CD14-positive monocyte (primary cell): ENCODE results near the gene PRODH2. TPM values are rescaled to one million over a fixed set of nuclear protein-coding genes. Genes with fewer than 3 reads are reported as not detected.
"Not testable (repeated sequence)": the region's sequence is repeated elsewhere in the genome, so short reads cannot be mapped to it uniquely, and the experiment has no call there.

Experiments
- DNase-seq, 3 donors: peaks; one replicate each; pipeline ENCODE4 v3.0.0-alpha.2; 2011 to 2022
- H2AFZ ChIP-seq: 2 replicates; pipeline ENCODE4 v1.6.0; 2012; ENCODE audit warnings: mild to moderate bottlenecking, low read depth, low read length, inconsistent platforms; ENCODE audit not compliant: insufficient read depth, poor library complexity, severe bottlenecking
- H3K27ac ChIP-seq, 2 donors: 1 replicate in 1 of 2; 2 replicates in 1 of 2; pipeline ENCODE4 v1.5.1; 2012 to 2013; ENCODE audit warnings: low read length in 2 of 2, control low read depth in 1 of 2, inconsistent platforms in 1 of 2, low read depth in 1 of 2, mild to moderate bottlenecking in 1 of 2
- H3K27me3 ChIP-seq, 2 donors: one replicate each; pipeline versions ENCODE4 v1.6.0 to v1.6.1; 2011 to 2013; ENCODE audit warnings: low read length in 2 of 2; ENCODE audit not compliant: control insufficient read depth in 2 of 2, insufficient read depth in 2 of 2
- H3K36me3 ChIP-seq, 2 donors: replicated peaks in 1 of 2; 1 replicate in 1 of 2; 2 replicates in 1 of 2; pipeline versions ENCODE4 v1.5.1 to v1.6.1; 2012 to 2013; ENCODE audit warnings: low read length in 2 of 2, control low read depth in 1 of 2, inconsistent platforms in 1 of 2, mild to moderate bottlenecking in 1 of 2; ENCODE audit not compliant: insufficient read depth in 2 of 2, control insufficient read depth in 1 of 2
- H3K4me1 ChIP-seq, 2 donors: 1 replicate in 1 of 2; 2 replicates in 1 of 2; pipeline versions ENCODE4 v1.5.1 to v1.6.1; 2012 to 2013; ENCODE audit warnings: low read length in 2 of 2, control low read depth in 1 of 2, inconsistent platforms in 1 of 2, mild to moderate bottlenecking in 1 of 2, moderate library complexity in 1 of 2; ENCODE audit not compliant: insufficient read depth in 2 of 2, control insufficient read depth in 1 of 2
- H3K4me2 ChIP-seq: replicated peaks from 2 replicates; pipeline ENCODE3; 2012; ENCODE audit warnings: low read length, moderate library complexity, mild to moderate bottlenecking; ENCODE audit not compliant: poor library complexity, severe bottlenecking; ENCODE audit errors: extremely low read depth
- H3K4me3 ChIP-seq, 3 experiments: fragments of 200-600 bp in 1 of 3; sonication (generic) in 1 of 3; replicated peaks in 1 of 3; 1 replicate in 2 of 3; 2 replicates in 1 of 3; pipeline ENCODE4 v1.5.1; 2011 to 2013; ENCODE audit warnings: low read length in 3 of 3, mild to moderate bottlenecking in 3 of 3, control low read depth in 2 of 3, low read depth in 2 of 3, inconsistent platforms in 1 of 3, moderate library complexity in 1 of 3
- H3K79me2 ChIP-seq: 2 replicates; pipeline ENCODE4 v1.6.0; 2012; ENCODE audit warnings: mild to moderate bottlenecking, control low read depth, inconsistent platforms, low read length, moderate library complexity; ENCODE audit not compliant: insufficient read depth
- H3K9ac ChIP-seq: 2 replicates; pipeline ENCODE4 v1.6.0; 2017; ENCODE audit warnings: low read length, mild to moderate bottlenecking; ENCODE audit not compliant: insufficient read depth, poor library complexity, severe bottlenecking
- H3K9me3 ChIP-seq, 2 donors: replicated peaks in 1 of 2; 1 replicate in 1 of 2; 2 replicates in 1 of 2; pipeline versions ENCODE4 v1.5.1 to v1.6.1; 2012 to 2013; ENCODE audit warnings: low read length in 2 of 2, control low read depth in 1 of 2; ENCODE audit not compliant: control insufficient read depth in 1 of 2, insufficient read depth in 1 of 2
- H4K20me1 ChIP-seq: 2 replicates; pipeline ENCODE4 v1.6.0; 2012; ENCODE audit warnings: mild to moderate bottlenecking, low read length, control low read depth, moderate library complexity; ENCODE audit not compliant: insufficient read depth
- H3K27ac Mint-ChIP-seq, 7 donors: one replicate each; pipeline ENCODE4 v1.8.0; 2020; ENCODE audit warnings: mild to moderate bottlenecking in 7 of 7, mixed read lengths in 7 of 7, moderate library complexity in 6 of 7, inconsistent platforms in 2 of 7
- H3K27me3 Mint-ChIP-seq, 3 donors: one replicate each; pipeline ENCODE4 v1.8.0; 2021 to 2022; ENCODE audit warnings: low read depth in 3 of 3, mild to moderate bottlenecking in 3 of 3, mixed read lengths in 3 of 3, moderate library complexity in 3 of 3, inconsistent platforms in 1 of 3
- H3K36me3 Mint-ChIP-seq, 2 donors: one replicate each; pipeline ENCODE4 v1.8.0; 2020; ENCODE audit warnings: mixed read lengths in 2 of 2, inconsistent platforms in 1 of 2, mild to moderate bottlenecking in 1 of 2
- H3K4me1 Mint-ChIP-seq: one replicate; pipeline ENCODE4 v1.8.0; 2020; ENCODE audit warnings: mild to moderate bottlenecking, mixed read lengths
- H3K4me3 Mint-ChIP-seq, 2 donors: one replicate each; pipeline ENCODE4 v1.8.0; 2020; ENCODE audit warnings: mild to moderate bottlenecking in 2 of 2, mixed read lengths in 2 of 2, moderate library complexity in 1 of 2
- H3K9me3 Mint-ChIP-seq, 7 donors: one replicate each; pipeline ENCODE4 v1.8.0; 2020 to 2022; ENCODE audit warnings: mixed read lengths in 7 of 7, mild to moderate bottlenecking in 6 of 7, moderate library complexity in 6 of 7, inconsistent platforms in 2 of 7
- WGBS: methylation state at CpG from one replicate; pipeline ENCODE4 v1.1.5; 2013; ENCODE audit warnings: missing lambda C conversion rate; ENCODE audit not compliant: insufficient coverage; 5-methylcytosine and 5-hydroxymethylcytosine counted together
- intact Hi-C, 2 donors: fragments of 100-400 bp; cut with micrococcal nuclease; formaldehyde crosslinking; loops; one replicate each; pipeline versions ENCODE4 v1.15.0 to v1.15.1; 2023
- polyA plus RNA-seq, 3 donors: library from polyadenylated mRNA; depleted of rRNA in 1 of 3; unstranded in 2 of 3; stranded (reverse) in 1 of 3; fragments of 300-500 nt in 2 of 3; fragments of >200 nt in 1 of 3; fragmentation: Illumina TruSeq in 2 of 3; gene quantifications; 1 replicate in 2 of 3; 2 replicates in 1 of 3; pipeline ENCODE4 v1.2.3, GENCODE V29; 2012 to 2021
- TF ChIP-seq, protein P1 (sequence below): fragments of 200-600 bp; IDR thresholded peaks from one replicate; pipeline ENCODE4 v1.8.0; 2022; ENCODE audit warnings: antibody characterized with exemption, mild to moderate bottlenecking

The PRODH2 gene
- polyA plus RNA-seq, 3 donors, result not detected

DNA sequence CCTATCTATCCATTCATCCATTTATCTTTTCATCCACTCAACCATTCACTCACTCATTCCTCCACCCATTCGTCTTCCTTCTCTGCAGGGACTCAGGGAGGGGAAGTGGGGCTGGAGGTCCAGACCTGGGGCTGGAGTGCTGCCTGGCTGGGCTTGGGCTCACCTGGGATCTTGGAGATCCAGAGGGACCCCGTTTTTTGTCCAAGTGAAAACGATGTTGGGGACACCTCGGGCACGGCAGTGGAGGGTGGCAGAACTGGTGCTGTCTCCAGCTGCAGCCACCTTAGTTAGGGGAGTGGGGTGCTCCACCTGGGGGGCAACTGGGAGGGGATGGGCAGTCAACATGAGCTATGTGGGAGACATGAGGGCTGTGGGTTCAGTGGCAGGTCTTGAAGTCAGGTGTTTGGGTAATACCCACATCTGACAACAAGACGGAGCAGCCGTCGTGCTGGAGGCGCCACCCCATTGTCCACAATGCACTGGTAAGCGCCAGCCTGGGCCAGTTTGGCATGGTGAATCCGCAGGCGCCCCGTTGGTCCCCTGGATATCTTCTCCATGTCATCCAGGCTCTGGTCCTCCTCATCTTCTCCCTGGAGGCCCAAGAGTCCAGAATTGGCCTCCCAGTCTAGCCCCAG lies 29.4 kb upstream of the PRODH2 start:
- Histone ChIP-seq H3K9ac (no peak overlapping the region), H2AFZ (no peak overlapping the region), H3K27me3 (peaks cover 28 to 39% of the 10 kb centered on the region in 2 donors), H4K20me1 (no peaks in the 10 kb centered on the region), H3K27ac (no peak overlapping the region), H3K4me3 (no peak overlapping the region), H3K36me3 (no peaks in the 10 kb centered on the region), H3K4me1 (peaks cover 9 to 11% of the 10 kb centered on the region in 2 donors), H3K4me2 (no peak overlapping the region), H3K9me3 (peaks cover 13 to 28% of the 10 kb centered on the region in 2 donors), H3K79me2 (no peaks in the 10 kb centered on the region)
- Mint-ChIP-seq H3K27ac (no peak overlapping the region), H3K9me3 (peaks cover 0 to 33% (median 18%) of the 10 kb centered on the region in 7 donors), H3K4me1 (peaks cover 18% of the 10 kb centered on the region), H3K27me3 (peaks cover 44 to 54% (median 47%) of the 10 kb centered on the region in 3 donors), H3K36me3 (peaks cover 4 to 5% of the 10 kb centered on the region in 2 donors), H3K4me3 (no peak overlapping the region)
- DNase-seq, result no peak
- WGBS, result 95% methylated on average over 13 of the region's 13 CpGs
- TF ChIP-seq, protein P1, sequence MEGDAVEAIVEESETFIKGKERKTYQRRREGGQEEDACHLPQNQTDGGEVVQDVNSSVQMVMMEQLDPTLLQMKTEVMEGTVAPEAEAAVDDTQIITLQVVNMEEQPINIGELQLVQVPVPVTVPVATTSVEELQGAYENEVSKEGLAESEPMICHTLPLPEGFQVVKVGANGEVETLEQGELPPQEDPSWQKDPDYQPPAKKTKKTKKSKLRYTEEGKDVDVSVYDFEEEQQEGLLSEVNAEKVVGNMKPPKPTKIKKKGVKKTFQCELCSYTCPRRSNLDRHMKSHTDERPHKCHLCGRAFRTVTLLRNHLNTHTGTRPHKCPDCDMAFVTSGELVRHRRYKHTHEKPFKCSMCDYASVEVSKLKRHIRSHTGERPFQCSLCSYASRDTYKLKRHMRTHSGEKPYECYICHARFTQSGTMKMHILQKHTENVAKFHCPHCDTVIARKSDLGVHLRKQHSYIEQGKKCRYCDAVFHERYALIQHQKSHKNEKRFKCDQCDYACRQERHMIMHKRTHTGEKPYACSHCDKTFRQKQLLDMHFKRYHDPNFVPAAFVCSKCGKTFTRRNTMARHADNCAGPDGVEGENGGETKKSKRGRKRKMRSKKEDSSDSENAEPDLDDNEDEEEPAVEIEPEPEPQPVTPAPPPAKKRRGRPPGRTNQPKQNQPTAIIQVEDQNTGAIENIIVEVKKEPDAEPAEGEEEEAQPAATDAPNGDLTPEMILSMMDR, result no peak
- intact Hi-C loops, result no loop called here

- H2AFZ ChIP-seq, H3K27ac Mint-ChIP-seq, H3K9ac ChIP-seq, H3K27me3 ChIP-seq, DNase-seq, H3K79me2 ChIP-seq, H3K36me3 ChIP-seq, H3K4me2 ChIP-seq, intact Hi-C loops, H3K27ac ChIP-seq, H3K4me3 ChIP-seq, H3K4me1 Mint-ChIP-seq, H3K4me3 Mint-ChIP-seq, H4K20me1 ChIP-seq, H3K4me1 ChIP-seq, H3K36me3 Mint-ChIP-seq: not testable (repeated sequence)
- peaks cover 6 to 13% of the 10 kb centered on the region in 2 donors for H3K9me3 ChIP-seq
- Mint-ChIP-seq H3K9me3 (peaks cover 0 to 16% (median 4%) of the 10 kb centered on the region in 7 donors), H3K27me3 (peaks cover 5 to 20% (median 16%) of the 10 kb centered on the region in 3 donors)
- WGBS, result 73% methylated on average over 11 of the region's 11 CpGs
Measured at GRCh38 chr19:35836096-35836495, 23.5 kb upstream of the PRODH2 start.
